OCI-LY7 (cell line): ENCODE data around the gene PXDN. TPM values are rescaled to one million over a fixed set of nuclear protein-coding genes. Genes with fewer than 3 reads are reported as not detected.

Source experiments
- BruUV-seq: library from RNA; stranded (reverse); fragments of 400-500 nt; replicated peaks from 2 replicates; lab custom pipeline; 2021; lab: Mats Ljungman, UMichigan
- CTCF ChIA-PET: fragments of 300-600 bp; sonication (Branson Sonifier 250); formaldehyde crosslinking; loops from one replicate; lab custom pipeline; 2022; ENCODE audit warnings: antibody characterized with exemption; ENCODE audit not compliant: unreplicated experiment; lab: Charles Lee
- POLR2A ChIA-PET: fragments of 300-600 bp; sonication (Branson Sonifier 250); formaldehyde crosslinking; loops from one replicate; lab custom pipeline; 2022; ENCODE audit warnings: antibody characterized with exemption; lab: Charles Lee
- DNase-seq: peaks from one replicate; pipeline ENCODE4 v3.0.0-alpha.2; 2015; ENCODE audit warnings: low spot score
- H2AFZ ChIP-seq: fragments of 200-600 bp; sonication (generic), shearing (Covaris generic); 2 replicates; pipeline ENCODE4 v1.6.1; 2014; ENCODE audit warnings: mild to moderate bottlenecking, antibody characterized with exemption, low read length, moderate library complexity
- H3K27ac ChIP-seq: fragments of 200-600 bp; sonication (generic); 2 replicates; pipeline ENCODE4 v1.5.1; 2014; ENCODE audit warnings: mixed run types, low read depth, mild to moderate bottlenecking, moderate library complexity, low read length, inconsistent platforms; ENCODE audit not compliant: poor library complexity, severe bottlenecking
- H3K36me3 ChIP-seq: fragments of 200-600 bp; sonication (generic); 2 replicates; pipeline ENCODE4 v1.6.1; 2014; ENCODE audit warnings: mild to moderate bottlenecking, antibody characterized with exemption, low read length, moderate library complexity, mixed read lengths; ENCODE audit not compliant: insufficient read depth
- H3K4me1 ChIP-seq: fragments of 200-600 bp; sonication (generic); 2 replicates; pipeline ENCODE4 v1.5.1; 2014; ENCODE audit warnings: mild to moderate bottlenecking, low read length; ENCODE audit not compliant: insufficient read depth, poor library complexity, severe bottlenecking
- H3K4me2 ChIP-seq: fragments of 200-600 bp; sonication (generic); 2 replicates; pipeline ENCODE4 v1.6.1; 2014; ENCODE audit warnings: mild to moderate bottlenecking, low read length
- H3K4me3 ChIP-seq: fragments of 200-600 bp; sonication (generic); 2 replicates; pipeline ENCODE4 v1.5.1; 2014; ENCODE audit warnings: mild to moderate bottlenecking, low read depth, low read length; ENCODE audit not compliant: poor library complexity, severe bottlenecking
- H3K79me2 ChIP-seq: fragments of 200-600 bp; sonication (generic); 2 replicates; pipeline ENCODE4 v1.6.1; 2016; ENCODE audit warnings: low read depth, mild to moderate bottlenecking, low read length, moderate library complexity, mixed read lengths; ENCODE audit not compliant: insufficient read depth
- H3K9me2 ChIP-seq: fragments of 200-600 bp; sonication (generic); 2 replicates; pipeline ENCODE4 v1.6.1; 2016; ENCODE audit warnings: mild to moderate bottlenecking, low read length, mixed read lengths; ENCODE audit not compliant: insufficient read depth
- H3K9me3 ChIP-seq: fragments of 200-600 bp; sonication (generic); 2 replicates; pipeline ENCODE4 v1.6.1; 2014; ENCODE audit warnings: mild to moderate bottlenecking, mixed run types, low read length, mixed read lengths
- H4K20me1 ChIP-seq: fragments of 200-600 bp; sonication (generic); 2 replicates; pipeline ENCODE4 v1.6.1; 2014; ENCODE audit warnings: mild to moderate bottlenecking, antibody characterized with exemption, low read length, moderate library complexity, mixed read lengths; ENCODE audit not compliant: insufficient read depth
- EZH2phosphoT487 ChIP-seq: fragments of 200-600 bp; sonication (generic); IDR thresholded peaks from 2 replicates; pipeline ENCODE4 v1.6.1; 2018; ENCODE audit warnings: low read depth, borderline replicate concordance, mild to moderate bottlenecking, mixed run types, antibody characterized with exemption, low read length, moderate library complexity, mixed read lengths
- intact Hi-C: fragments of 100-400 bp; cut with micrococcal nuclease; formaldehyde crosslinking; loops from one replicate; pipeline ENCODE4 v1.10.0; 2022; ENCODE audit not compliant: unreplicated experiment
- total RNA-seq, 2 experiments: library from RNA; depleted of rRNA in 1 of 2; stranded (reverse); fragments of >200 nt in 1 of 2; shearing (Covaris generic) in 1 of 2; gene quantifications; 2 replicates each; pipeline ENCODE4 v1.2.3, GENCODE V29; 2014 to 2022
- TF ChIP-seq, protein P1 (sequence below): fragments of 200-600 bp; sonication (generic); conservative IDR thresholded peaks from 2 replicates; pipeline ENCODE4 v1.5.1; 2014; ENCODE audit warnings: mild to moderate bottlenecking, antibody characterized with exemption, low read length, moderate library complexity, mixed read lengths

PXDN gene
- total RNA-seq, 2 experiments from 2014 or later = not detected

DNA sequence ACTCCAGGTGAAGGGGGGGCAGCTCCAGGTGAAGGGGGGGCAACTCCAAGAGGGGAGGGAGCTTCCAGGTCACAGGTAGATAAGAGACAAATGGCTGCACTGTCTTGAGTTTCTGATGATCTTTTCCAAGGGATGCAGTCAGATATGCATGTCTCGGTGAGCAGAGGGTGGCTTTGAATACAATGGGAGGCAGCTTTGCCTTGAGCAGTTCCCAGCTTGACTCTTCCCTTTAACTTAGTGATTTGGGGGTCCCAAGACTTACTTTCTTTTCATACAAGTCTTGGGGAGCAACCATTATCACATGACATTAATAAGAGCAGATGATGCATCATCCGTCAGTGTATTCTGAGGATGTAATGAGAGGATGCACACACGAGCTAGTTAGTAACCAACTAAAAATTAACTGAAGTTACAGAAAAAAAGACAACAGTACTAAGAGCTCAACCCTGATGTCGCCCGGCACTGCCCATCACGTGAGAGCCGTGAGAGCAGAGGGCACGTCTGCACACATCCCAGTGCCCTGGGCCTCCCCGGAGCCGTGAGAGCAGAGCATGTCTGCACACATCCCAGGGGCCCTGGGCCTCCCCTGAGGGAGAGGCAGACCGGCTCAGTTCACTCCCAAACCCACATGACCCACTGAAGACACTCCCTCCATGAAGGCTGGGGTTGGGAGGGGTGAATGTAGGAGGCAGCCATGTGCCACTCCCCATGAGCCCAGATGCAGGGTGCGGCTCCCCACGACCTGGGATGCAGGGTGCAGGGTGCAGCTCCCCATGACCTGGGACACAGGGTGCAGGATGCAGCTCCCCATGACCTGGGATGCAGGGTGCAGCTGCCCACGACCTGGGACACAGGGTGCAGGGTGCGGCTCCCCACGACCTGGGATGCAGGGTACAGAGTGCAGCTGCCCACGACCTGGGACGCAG lies 39.4 kb downstream of the PXDN start:
- no peak for DNase-seq
- Histone ChIP-seq H2AFZ (no peak overlapping the region), H3K9me2 (no peaks in the 10 kb centered on the region), H4K20me1 (no peaks in the 10 kb centered on the region), H3K4me1 (no peaks in the 10 kb centered on the region), H3K4me2 (no peak overlapping the region), H3K36me3 (no peaks in the 10 kb centered on the region), H3K4me3 (no peak overlapping the region), H3K79me2 (no peaks in the 10 kb centered on the region), H3K9me3 (no peaks in the 10 kb centered on the region), H3K27ac (no peak overlapping the region)
- no TSS peak for BruUV-seq
- TF ChIP-seq EZH2phosphoT487 = no peak
- TF ChIP-seq, protein P1, sequence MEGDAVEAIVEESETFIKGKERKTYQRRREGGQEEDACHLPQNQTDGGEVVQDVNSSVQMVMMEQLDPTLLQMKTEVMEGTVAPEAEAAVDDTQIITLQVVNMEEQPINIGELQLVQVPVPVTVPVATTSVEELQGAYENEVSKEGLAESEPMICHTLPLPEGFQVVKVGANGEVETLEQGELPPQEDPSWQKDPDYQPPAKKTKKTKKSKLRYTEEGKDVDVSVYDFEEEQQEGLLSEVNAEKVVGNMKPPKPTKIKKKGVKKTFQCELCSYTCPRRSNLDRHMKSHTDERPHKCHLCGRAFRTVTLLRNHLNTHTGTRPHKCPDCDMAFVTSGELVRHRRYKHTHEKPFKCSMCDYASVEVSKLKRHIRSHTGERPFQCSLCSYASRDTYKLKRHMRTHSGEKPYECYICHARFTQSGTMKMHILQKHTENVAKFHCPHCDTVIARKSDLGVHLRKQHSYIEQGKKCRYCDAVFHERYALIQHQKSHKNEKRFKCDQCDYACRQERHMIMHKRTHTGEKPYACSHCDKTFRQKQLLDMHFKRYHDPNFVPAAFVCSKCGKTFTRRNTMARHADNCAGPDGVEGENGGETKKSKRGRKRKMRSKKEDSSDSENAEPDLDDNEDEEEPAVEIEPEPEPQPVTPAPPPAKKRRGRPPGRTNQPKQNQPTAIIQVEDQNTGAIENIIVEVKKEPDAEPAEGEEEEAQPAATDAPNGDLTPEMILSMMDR = no peak
- POLR2A ChIA-PET = interaction anchor here (0.6 to 0.7 kb wide), 2 partner anchors 254 to 1593 kb away, joined by 3 to 4 read pairs; no protein-coding TSS in a partner anchor
- intact Hi-C loops = no loop called here
- CTCF ChIA-PET = interaction anchor here (0.6 kb wide), 1 partner anchor 202 kb away, joined by 3 read pairs; no protein-coding TSS in a partner anchor

DNA sequence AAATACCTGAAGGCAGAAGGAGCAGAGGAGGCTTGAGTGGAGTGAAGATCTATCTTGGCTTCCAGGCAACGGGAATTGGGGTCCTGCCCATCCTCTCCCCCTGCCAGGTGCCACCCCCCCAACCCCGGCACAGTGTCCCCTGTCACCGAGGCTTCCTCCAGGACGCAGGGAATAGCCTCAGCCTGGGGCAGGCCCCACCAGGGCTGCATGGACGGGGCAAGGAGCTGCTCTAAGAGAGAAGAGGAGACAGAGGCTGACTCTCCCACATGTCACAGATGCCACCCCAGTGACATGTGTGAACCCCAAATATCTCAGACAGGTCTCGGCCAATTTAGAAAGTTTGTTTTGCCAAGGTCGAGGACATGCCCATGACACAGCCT lies 42.1 kb downstream of the PXDN start:
- Histone ChIP-seq H3K79me2 (no peaks in the 10 kb centered on the region), H3K9me3 (no peaks in the 10 kb centered on the region), H3K4me1 (no peaks in the 10 kb centered on the region), H3K4me2 (no peak overlapping the region), H3K36me3 (no peaks in the 10 kb centered on the region), H3K4me3 (no peak overlapping the region), H4K20me1 (no peaks in the 10 kb centered on the region), H3K27ac (no peak overlapping the region), H2AFZ (no peak overlapping the region), H3K9me2 (no peaks in the 10 kb centered on the region)
- ChIA-PET CTCF (no interaction called here), POLR2A (no interaction called here)
- TF ChIP-seq EZH2phosphoT487 = no peak
- intact Hi-C loops = no loop called here
- no peak for DNase-seq
- BruUV-seq = no TSS peak

DNA sequence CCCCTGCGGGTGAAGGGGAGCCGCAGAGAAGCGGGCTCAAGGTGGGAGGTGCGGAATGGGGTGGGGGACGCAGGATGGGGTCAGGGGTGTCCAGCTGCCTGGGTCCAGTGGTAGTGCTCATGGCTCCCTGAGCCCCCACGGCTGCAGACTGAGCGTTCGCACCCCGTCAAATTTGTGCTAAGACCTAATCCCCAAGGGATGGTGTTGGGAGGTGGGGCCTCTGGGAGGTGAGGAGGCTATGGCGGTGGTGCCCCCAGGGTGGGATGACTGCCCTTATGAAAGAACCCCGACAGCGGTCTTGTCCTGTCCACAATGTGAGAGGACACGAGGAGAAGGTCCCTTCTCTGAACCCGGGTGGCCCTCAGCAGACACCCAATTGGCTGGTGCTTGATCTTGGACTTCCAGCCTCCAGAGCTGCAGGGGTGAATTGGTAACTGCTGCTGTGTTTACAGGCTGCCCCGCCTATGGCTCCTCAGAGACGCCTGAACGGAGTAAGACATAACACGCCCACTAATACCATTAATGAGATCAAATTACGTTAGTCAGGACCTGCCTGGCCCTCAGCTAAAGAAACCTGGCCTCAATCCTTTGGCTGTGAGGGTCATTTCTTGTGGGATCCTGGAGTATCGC lies 42.6 kb downstream of the PXDN start:
- POLR2A ChIA-PET = no interaction called here

More for the DNA sequence above, 42.6 kb downstream of the PXDN start:
- no peak for DNase-seq
- H3K9me2 ChIP-seq = no peaks in the 10 kb centered on the region
- H3K79me2 ChIP-seq = no peaks in the 10 kb centered on the region
- H4K20me1 ChIP-seq = no peaks in the 10 kb centered on the region
- CTCF ChIA-PET = no interaction called here
- H3K27ac ChIP-seq = no peak overlapping the region
- intact Hi-C loops = no loop called here
- TF ChIP-seq, protein P1 = no peak
- H3K36me3 ChIP-seq = no peaks in the 10 kb centered on the region
- H3K9me3 ChIP-seq = no peaks in the 10 kb centered on the region
- no peak overlapping the region for H2AFZ ChIP-seq
- no TSS peak for BruUV-seq
- no peak overlapping the region for H3K4me2 ChIP-seq
- H3K4me1 ChIP-seq = no peaks in the 10 kb centered on the region
- no peak overlapping the region for H3K4me3 ChIP-seq
